Smooth muscle cell (in vitro differentiated cells): Measurements from ENCODE around the gene PTPRM. TPM values are rescaled to one million over a fixed set of nuclear protein-coding genes. Genes with fewer than 3 reads are reported as not detected.

Experiments used
- DNase-seq: peaks from one replicate; lab custom pipeline; 2025; ENCODE audit not compliant: unreplicated experiment; lab: John Stamatoyannopoulos, UW
- H2AFZ ChIP-seq: fragments of 200-600 bp; sonication (generic); 2 replicates; pipeline ENCODE4 v1.6.0; 2016; ENCODE audit warnings: antibody characterized with exemption, low read depth, mild to moderate bottlenecking
- H3F3A ChIP-seq: fragments of 200-600 bp; sonication (generic); 2 replicates; pipeline ENCODE4 v1.6.0; 2017; ENCODE audit warnings: antibody characterized with exemption, low read depth
- H3K27ac ChIP-seq: fragments of 200-600 bp; sonication (generic); 2 replicates; pipeline ENCODE4 v1.5.1; 2016; ENCODE audit warnings: low read depth, mild to moderate bottlenecking
- H3K27me3 ChIP-seq: fragments of 200-600 bp; sonication (generic); 2 replicates; pipeline ENCODE4 v1.6.1; 2016; ENCODE audit warnings: low read depth, mild to moderate bottlenecking
- H3K36me3 ChIP-seq: fragments of 200-600 bp; sonication (generic); 2 replicates; pipeline ENCODE4 v1.5.1; 2016; ENCODE audit warnings: low read depth
- H3K4me1 ChIP-seq: fragments of 200-600 bp; sonication (generic); 2 replicates; pipeline ENCODE4 v1.5.1; 2016; ENCODE audit warnings: low read depth
- H3K4me2 ChIP-seq: fragments of 200-600 bp; sonication (generic); 2 replicates; pipeline ENCODE4 v1.6.0; 2016; ENCODE audit warnings: mild to moderate bottlenecking
- H3K4me3 ChIP-seq: fragments of 200-600 bp; sonication (generic); 2 replicates; pipeline ENCODE4 v1.5.1; 2016; ENCODE audit warnings: mild to moderate bottlenecking
- H3K79me2 ChIP-seq: fragments of 200-600 bp; sonication (generic); 2 replicates; pipeline ENCODE4 v1.6.0; 2016; ENCODE audit warnings: low read depth, mild to moderate bottlenecking
- H3K9ac ChIP-seq: fragments of 200-600 bp; sonication (generic); 2 replicates; pipeline ENCODE4 v1.6.0; 2016; ENCODE audit warnings: low read depth
- H3K9me3 ChIP-seq: fragments of 200-600 bp; sonication (generic); replicated peaks from 2 replicates; pipeline ENCODE4 v1.5.1; 2016; ENCODE audit warnings: low read depth
- H4K20me1 ChIP-seq: fragments of 200-600 bp; sonication (generic); 2 replicates; pipeline ENCODE4 v1.6.0; 2016; ENCODE audit warnings: low read depth
- CTCF ChIP-seq: fragments of 200-600 bp; sonication (generic); IDR thresholded peaks from 2 replicates; pipeline ENCODE4 v1.5.1; 2017; ENCODE audit warnings: borderline replicate concordance, mild to moderate bottlenecking, antibody characterized with exemption; ENCODE audit not compliant: insufficient read depth, poor library complexity, severe bottlenecking
- WGBS: methylation state at CpG from one replicate; pipeline ENCODE4 v1.1.7; 2016; ENCODE audit warnings: low lambda C conversion rate; 5-methylcytosine and 5-hydroxymethylcytosine counted together
- polyA plus RNA-seq: library from polyadenylated mRNA; unstranded; fragments of >200 nt; fragmentation: Nextera tagmentation; extraction: Ambion mirVana; gene quantifications from 2 replicates; pipeline ENCODE4 v1.2.1, GENCODE V29; 2016
- total RNA-seq: library from RNA; depleted of rRNA; stranded (reverse); fragments of >200 nt; gene quantifications from 2 replicates; pipeline ENCODE4 v1.2.3, GENCODE V29; 2014

PTPRM gene
- total and polyA plus RNA-seq, 2 experiments from 2014 or later, result 57.5 to 115 TPM

DNA sequence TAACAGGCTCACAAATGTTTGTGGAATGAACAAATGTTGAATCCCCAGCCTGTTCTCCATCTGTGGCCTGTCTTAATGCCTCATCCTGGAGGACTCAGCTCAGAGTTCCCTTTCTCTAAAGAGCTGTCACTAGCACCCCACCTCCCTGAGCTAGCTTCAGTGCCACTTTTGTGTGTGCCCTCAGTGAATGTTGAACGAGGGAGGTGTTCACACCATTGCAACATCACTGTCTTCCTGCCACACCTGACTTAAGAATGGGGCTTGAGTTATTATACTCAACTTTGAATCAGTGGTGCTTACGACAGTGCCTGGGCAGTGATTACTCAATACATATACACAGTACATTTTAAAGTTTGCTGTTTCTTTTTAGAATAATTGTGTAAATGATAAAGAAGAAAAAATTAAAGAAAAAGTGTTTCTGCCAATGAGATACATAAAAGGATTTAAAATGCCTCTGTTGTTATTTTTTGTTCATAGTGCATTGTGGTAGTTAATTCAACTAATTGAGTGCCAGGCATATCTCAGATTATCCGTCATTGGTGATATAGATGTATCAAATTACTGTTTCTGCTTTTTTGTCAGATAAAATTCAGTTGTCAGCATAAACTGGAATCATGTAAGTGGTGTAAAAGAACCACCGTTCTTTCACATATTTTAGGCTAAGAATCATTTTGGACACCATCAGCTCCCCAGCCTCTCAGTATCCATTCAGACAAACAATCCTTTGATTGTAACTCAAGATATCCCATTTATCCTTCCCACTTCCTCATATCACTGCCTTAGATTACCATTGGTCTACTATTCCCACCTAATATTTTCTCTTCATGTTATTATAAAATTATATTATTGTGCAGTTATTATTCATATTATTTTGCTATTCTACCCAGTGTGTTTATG, 304.7 kb downstream of the PTPRM start:
- DNase-seq, result no peak
- H3K4me2 ChIP-seq, result peak overlapping the region; percentile 31
- no peak overlapping the region for H3K4me3 ChIP-seq
- H3K9ac ChIP-seq, result no peak overlapping the region
- 60% methylated on average over 4 of the region's 4 CpGs for WGBS
- no peaks in the 10 kb centered on the region for H3K9me3 ChIP-seq
- H3K27me3 ChIP-seq, result no peaks in the 10 kb centered on the region
- TF ChIP-seq CTCF, result no peak
- H3K4me1 ChIP-seq, result peaks cover 16% of the 10 kb centered on the region
- no peaks in the 10 kb centered on the region for H3K36me3 ChIP-seq
- peak overlapping the region; percentile 47 for H3K27ac ChIP-seq
- peaks cover 40% of the 10 kb centered on the region for H3K79me2 ChIP-seq
- no peak overlapping the region for H2AFZ ChIP-seq
- no peaks in the 10 kb centered on the region for H3F3A ChIP-seq
- H4K20me1 ChIP-seq, result peaks cover 20% of the 10 kb centered on the region

DNA sequence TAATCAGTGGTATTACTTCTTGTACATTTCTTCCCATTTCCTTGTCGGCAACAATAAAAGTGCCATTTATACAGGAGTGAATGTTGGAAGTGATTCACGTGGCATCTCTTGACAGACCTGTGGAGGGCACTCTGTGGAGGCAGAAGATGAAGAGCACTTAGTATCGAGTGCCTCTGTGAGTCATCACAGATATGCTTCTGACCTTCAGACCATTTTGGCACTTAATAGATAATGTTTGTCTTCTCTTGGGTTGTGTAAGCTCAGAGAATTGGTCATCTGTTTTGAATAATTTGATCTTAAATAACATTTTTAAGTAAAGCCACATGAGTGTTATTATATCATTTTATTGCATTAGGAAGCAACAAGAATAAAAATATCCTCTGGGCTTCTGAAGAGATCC, 305.5 kb downstream of the PTPRM start:
- TF ChIP-seq CTCF, result no peak
- 35% methylated on average over 3 of the region's 3 CpGs for WGBS
- H3F3A ChIP-seq, result no peaks in the 10 kb centered on the region
- no peak overlapping the region for H2AFZ ChIP-seq
- no peak overlapping the region for H3K4me3 ChIP-seq
- no peaks in the 10 kb centered on the region for H3K36me3 ChIP-seq
- no peaks in the 10 kb centered on the region for H3K9me3 ChIP-seq
- no peak for DNase-seq
- H3K79me2 ChIP-seq, result peaks cover 32% of the 10 kb centered on the region
- H3K27ac ChIP-seq, result peak overlapping the region; percentile 47
- no peak overlapping the region for H3K9ac ChIP-seq
- no peaks in the 10 kb centered on the region for H3K27me3 ChIP-seq
- H4K20me1 ChIP-seq, result peaks cover 22% of the 10 kb centered on the region
- peak overlapping the region; percentile 25 for H3K4me2 ChIP-seq
- peaks cover 16% of the 10 kb centered on the region for H3K4me1 ChIP-seq

GRCh38 chr18:7873316-7873715, 306.2 kb downstream of the PTPRM start:
- peaks cover 21% of the 10 kb centered on the region for H3K4me1 ChIP-seq
- no peaks in the 10 kb centered on the region for H3K36me3 ChIP-seq
- H2AFZ ChIP-seq, result no peak overlapping the region
- H4K20me1 ChIP-seq, result peaks cover 25% of the 10 kb centered on the region
- peaks cover 25% of the 10 kb centered on the region for H3K79me2 ChIP-seq
- H3K9ac ChIP-seq, result no peak overlapping the region
- no peak for TF ChIP-seq CTCF
- DNase-seq, result no peak
- no peaks in the 10 kb centered on the region for H3K27me3 ChIP-seq
- H3F3A ChIP-seq, result no peaks in the 10 kb centered on the region
- no peaks in the 10 kb centered on the region for H3K9me3 ChIP-seq
- H3K4me2 ChIP-seq, result peak overlapping the region; percentile 25
- WGBS, result 79% methylated on average over 2 of the region's 2 CpGs
- H3K4me3 ChIP-seq, result no peak overlapping the region
- H3K27ac ChIP-seq, result no peak overlapping the region
